Measurements from ENCODE around the gene EPHA10.

EPHA10 gene

DNA sequence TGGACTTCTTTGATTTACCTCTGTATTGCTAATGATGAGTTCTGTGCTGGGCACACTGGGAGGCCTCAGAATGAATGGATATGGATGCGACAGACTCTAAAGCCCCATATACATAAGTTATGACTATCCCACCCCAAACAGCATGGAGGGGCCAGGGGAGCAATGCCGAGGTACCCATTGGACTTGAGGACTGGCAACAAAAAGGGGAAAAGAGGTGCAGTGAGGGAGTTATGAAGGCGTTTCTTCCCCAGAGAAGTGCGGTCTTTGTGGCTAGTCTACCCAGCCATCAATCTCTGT is 87.8 kb downstream of the EPHA10 start:
- in situ Hi-C loops (cut with MboI; ENCODE audit: low sequenced_read_pairs) = no loop called here

DNA sequence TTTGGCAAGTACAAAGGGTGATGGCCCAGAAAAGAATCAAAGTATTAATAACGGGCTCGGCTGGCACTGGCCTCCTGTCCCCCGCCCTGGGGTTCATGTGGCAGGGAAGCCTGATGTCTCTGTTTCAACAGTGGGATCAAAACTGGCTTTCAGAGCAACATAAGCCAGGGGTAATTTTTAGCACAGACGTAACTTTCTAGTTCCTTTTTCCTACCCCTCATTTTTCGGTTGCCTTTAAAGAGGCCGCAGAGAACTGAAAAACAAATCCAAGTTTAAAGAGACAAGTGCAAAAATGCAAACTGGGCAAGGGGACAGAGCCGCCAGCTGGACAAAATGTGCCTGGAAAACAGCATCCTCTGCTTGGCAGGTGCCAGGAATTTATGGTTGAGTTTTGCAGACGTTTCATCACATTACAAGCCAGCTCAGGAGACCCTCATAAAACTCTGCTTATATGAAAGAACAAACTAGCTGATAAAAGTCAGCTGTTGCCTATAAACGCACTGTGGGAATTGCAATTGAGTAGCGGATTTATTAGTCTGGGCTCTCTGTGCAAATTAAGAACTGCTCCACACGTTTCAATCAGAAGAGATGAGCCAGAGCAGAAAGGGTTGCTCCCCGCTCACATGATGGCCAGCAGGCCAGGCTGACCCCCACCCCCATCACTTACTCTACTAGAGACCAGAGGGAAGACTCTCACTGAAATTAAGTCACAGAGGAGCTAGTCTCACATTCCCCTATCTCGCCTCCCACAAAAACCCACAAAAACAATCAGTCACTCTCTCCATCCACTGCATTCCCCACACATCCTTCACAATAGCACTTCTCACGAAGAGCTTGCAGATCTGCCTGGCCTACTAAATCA is 88.4 kb downstream of the EPHA10 start:
- in situ Hi-C loops (cut with MboI; ENCODE audit: low sequenced_read_pairs) = no loop called here

DNA sequence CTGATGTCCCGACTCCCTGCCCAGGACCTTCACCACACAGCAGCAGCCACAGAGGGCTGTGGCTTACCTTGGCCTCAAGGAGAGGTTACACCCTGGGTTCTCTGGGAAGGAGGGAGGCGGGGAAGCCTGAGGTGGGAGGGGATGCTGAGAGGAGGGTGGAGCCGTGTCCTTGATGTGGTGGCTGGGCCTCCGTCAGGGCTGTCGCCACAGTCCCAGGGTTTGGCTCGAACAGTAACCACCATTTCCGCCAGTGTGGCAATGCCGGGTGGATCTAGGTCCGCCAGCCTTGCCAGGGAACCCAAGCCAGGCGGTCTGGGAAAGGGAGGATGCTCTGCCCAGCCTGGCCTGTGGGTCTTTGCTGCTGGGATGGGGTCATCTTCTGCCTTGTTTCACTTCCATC is 91.0 kb downstream of the EPHA10 start:
- in situ Hi-C loops (cut with MboI; ENCODE audit: low sequenced_read_pairs) = no loop called here

DNA sequence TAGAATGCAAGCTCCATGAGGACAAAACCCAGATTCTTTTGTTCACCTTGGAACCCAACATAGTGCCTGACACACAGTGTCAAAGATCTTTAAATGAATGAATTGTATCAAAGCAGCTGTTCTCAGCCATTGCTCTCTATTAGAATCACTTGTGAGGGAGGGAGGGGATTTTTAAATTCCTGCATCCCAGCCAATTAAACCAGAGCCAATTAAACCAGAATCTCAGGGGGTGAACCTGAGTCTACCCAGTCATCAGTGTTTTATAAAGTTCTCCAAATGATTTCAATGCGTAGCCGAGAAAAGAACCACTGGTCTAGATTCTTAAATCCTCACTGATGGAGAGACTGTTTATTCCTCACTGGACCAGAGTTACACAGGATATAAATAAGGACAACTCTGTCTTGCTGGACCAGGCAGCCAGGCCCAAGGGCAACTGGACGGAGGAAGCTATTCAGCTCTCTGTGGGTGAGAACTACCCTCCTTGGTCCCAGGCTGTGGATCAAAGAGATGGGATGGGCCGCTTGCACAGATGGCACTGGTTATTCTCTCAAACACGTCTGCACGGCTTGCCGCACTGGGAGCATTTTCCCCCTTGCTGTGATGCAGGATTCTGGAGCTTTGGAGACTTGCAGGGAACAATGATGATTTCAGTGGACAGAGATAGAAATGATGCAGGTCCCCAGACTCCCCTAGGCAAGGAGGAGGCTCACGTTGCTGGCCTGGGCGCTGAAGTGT is 92.6 kb downstream of the EPHA10 start:
- in situ Hi-C loops (cut with MboI; ENCODE audit: low sequenced_read_pairs) = no loop called here

DNA sequence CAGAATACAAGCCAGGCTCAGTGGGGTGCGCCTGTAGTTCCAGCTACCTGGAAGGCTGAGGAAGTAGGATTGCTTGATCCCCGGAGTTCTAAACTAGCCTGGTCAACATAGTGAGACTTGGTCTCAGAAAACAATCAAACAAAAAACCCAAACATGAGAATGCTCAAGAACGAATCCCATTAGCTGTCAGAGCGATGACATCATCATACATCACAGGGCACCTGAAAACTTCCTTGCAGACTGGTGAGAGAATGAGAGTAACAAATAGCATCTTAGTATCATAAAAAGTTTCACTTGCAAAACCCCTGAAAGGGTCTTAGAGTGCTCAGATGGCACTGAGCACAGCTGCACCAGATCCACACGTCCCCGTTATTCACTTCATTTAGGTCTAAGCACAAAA is 93.7 kb downstream of the EPHA10 start:
- in situ Hi-C loops (cut with MboI; ENCODE audit: low sequenced_read_pairs) = no loop called here

DNA sequence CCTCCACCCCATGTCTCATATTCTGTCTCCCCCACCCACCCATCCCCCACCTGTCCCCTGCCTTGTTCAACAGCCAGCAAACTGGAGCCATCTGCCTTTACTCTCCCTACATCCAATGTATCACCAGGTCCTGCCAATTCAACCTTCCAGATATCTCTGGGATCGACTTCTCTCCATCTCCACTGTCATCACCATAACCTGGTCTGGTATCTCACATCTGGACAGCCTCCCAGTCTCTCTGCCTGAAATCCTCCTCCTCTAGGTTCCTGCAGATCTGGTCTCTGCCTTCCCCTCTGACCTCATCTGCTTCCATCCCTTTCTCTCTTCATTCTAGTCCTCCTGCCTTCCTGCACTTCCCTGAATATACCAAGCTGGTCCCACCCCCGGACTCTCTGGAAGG is 94.8 kb downstream of the EPHA10 start:
- in situ Hi-C loops (cut with MboI; ENCODE audit: low sequenced_read_pairs) = no loop called here

DNA sequence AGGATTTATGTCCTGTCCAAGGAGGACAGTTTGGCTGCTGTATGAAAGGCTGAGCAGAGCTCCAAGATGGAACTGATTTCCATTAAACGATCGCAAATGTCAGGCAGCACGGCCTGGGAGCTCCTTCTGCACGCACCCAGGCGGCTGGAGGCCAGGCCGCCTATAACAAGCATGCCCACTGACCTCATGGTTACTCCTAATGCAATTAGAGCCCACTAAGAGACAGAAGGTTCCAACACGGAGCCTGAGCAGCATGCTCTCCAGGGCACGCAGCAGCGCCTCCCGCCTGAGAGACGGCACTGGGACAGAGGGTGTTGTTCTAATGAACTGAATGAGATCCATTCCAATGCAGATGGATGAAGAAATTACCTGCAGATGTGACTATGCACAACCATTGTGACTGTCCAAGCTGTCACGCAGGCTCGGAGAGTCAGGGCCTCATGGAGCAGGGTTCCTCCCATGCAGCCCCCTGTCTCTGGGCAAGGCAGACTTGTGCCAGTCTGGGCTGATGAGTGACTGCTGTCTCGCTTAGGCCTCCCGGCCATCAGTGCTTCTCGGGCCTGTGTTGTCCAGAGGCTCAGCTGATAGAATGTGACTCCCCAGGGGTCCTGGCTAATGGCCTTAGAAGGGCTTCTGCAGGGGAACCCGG is 97.8 kb downstream of the EPHA10 start:
- in situ Hi-C loops (cut with MboI; ENCODE audit: low sequenced_read_pairs) = no loop called here

DNA sequence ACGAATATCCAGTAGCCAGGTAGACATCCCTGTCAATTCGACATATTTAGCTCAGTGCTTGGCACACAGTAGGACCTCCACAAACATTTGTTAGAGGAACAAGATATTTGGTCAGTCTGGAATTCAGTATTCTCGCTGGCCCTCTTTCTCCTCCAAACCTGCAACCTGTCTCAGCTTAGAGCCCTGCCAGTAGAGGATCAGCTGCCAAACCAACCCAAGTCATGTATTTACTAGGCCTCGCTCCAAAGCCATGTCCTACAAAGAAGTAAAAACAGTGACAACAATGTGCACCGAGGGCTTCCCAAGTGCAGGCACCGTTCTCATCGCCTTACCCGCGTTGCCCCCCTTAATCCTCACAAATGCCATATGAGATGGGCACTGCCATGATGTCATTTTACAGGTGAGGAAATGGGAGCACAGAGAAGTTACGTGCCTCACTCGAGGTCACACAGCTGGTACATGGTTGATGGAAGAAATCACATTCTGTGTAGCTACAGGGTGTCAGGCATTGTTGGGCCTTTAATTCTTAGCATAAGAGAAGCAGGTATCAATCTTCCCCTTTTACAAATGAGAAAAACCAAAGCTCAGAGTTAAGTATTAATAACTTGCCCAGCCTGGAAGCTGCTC is 98.6 kb downstream of the EPHA10 start:
- in situ Hi-C loops (cut with MboI; ENCODE audit: low sequenced_read_pairs) = no loop called here
